HepG2 (cell line): Measurements from ENCODE around the gene SP6. TPM values are rescaled to one million over a fixed set of nuclear protein-coding genes. Genes with fewer than 3 reads are reported as not detected.
A peak's percentile ranks its signal among the peaks of the same experiment; 100 is the strongest.

Experiments used
- ATAC-seq: fragments of 200-7000 bp; cut with Tn5 transposase; 3 replicates; pipeline ENCODE4 v1.9.1; 2020; ENCODE audit warnings: mild to moderate bottlenecking, moderate library complexity
- BruUV-seq: library from RNA; stranded (reverse); fragments of 400-500 nt; replicated peaks from 2 replicates; lab custom pipeline; 2021; lab: Mats Ljungman, UMichigan
- CTCF ChIA-PET: fragments of 300-600 bp; formaldehyde crosslinking; extraction: SDS; loops from one replicate; lab custom pipeline; 2021; ENCODE audit warnings: low total read pairs, inconsistent platforms, low intra/inter-chr PET ratio; lab: Yijun Ruan, JAX
- POLR2A ChIA-PET: fragments of 350-600 bp; sonication (Branson Sonifier 250); formaldehyde crosslinking; loops from one replicate; lab custom pipeline; 2020; ENCODE audit warnings: antibody characterized with exemption, inconsistent platforms; lab: Yijun Ruan, JAX
- DNase-seq: peaks from one replicate; pipeline ENCODE4 v3.0.0-alpha.2; 2015; ENCODE audit warnings: low spot score
- FAIRE-seq: peaks from 3 replicates; lab custom pipeline; 2011; peaks lifted over from hg19 to GRCh38; lab: Jason Lieb, UNC
- H2AFZ ChIP-seq: one replicate; pipeline ENCODE4 v1.6.1; 2011; ENCODE audit warnings: low read length, inconsistent platforms
- H3K27ac ChIP-seq: fragments of 300-600 bp; 3 replicates; pipeline ENCODE4 v1.8.0; 2011; ENCODE audit warnings: mixed run types, mild to moderate bottlenecking, mixed read lengths, low read length, inconsistent platforms; ENCODE audit not compliant: insufficient read depth; ENCODE audit errors: extremely low read length
- H3K27me3 ChIP-seq, 2 experiments: fragments of 200-600 bp in 1 of 2; 2 replicates in 1 of 2; 3 replicates in 1 of 2; pipeline versions ENCODE4 v1.6.0 to v1.8.0; 2011; ENCODE audit warnings: low read length in 2 of 2, mild to moderate bottlenecking in 2 of 2, moderate library complexity in 2 of 2, inconsistent platforms in 1 of 2; ENCODE audit not compliant: insufficient read depth in 2 of 2, control insufficient read depth in 1 of 2
- H3K36me3 ChIP-seq, 2 experiments: fragments of 200-600 bp in 1 of 2; replicated peaks in 1 of 2; 2 replicates in 1 of 2; 3 replicates in 1 of 2; pipeline versions ENCODE4 v1.5.1 to v1.8.0; 2011; ENCODE audit warnings: low read length in 2 of 2, inconsistent platforms in 1 of 2; ENCODE audit not compliant: insufficient read depth in 2 of 2, control insufficient read depth in 1 of 2
- H3K4me1 ChIP-seq: 2 replicates; pipeline ENCODE4 v1.5.1; 2012; ENCODE audit warnings: low read length, inconsistent platforms; ENCODE audit not compliant: insufficient read depth
- H3K4me2 ChIP-seq: 2 replicates; pipeline ENCODE4 v1.6.0; 2011; ENCODE audit warnings: low read depth, low read length, inconsistent platforms
- H3K4me3 ChIP-seq, 3 experiments: fragments of 200-600 bp in 1 of 3; sonication (generic), shearing (Covaris generic) in 1 of 3; replicated peaks in 1 of 3; 2 replicates each; pipeline ENCODE4 v1.5.1; 2011 to 2016; ENCODE audit warnings: low read length in 3 of 3, inconsistent platforms in 2 of 3, low read depth in 2 of 3, mild to moderate bottlenecking in 2 of 3, control low read depth in 1 of 3, mixed read lengths in 1 of 3; ENCODE audit not compliant: insufficient read depth in 1 of 3
- H3K79me2 ChIP-seq: one replicate; pipeline ENCODE4 v1.6.1; 2011; ENCODE audit warnings: low read length, inconsistent platforms; ENCODE audit not compliant: insufficient read depth
- H3K9ac ChIP-seq: 2 replicates; pipeline ENCODE4 v1.6.0; 2011; ENCODE audit warnings: mild to moderate bottlenecking, low read depth, low read length, inconsistent platforms; ENCODE audit not compliant: insufficient read depth
- H3K9me3 ChIP-seq: 2 replicates; pipeline ENCODE4 v1.5.1; 2012; ENCODE audit warnings: mild to moderate bottlenecking, low read length
- H4K20me1 ChIP-seq: 2 replicates; pipeline ENCODE4 v1.6.0; 2011; ENCODE audit warnings: inconsistent platforms, mild to moderate bottlenecking, low read length, moderate library complexity; ENCODE audit not compliant: insufficient read depth
- CBFB ChIP-seq: sonication (generic); formaldehyde crosslinking; IDR thresholded peaks from 2 replicates; pipeline ENCODE4 v1.4.0; 2020; ENCODE audit warnings: missing genetic modification reagents
- MTF2 ChIP-seq: sonication (generic); formaldehyde crosslinking; IDR thresholded peaks from 2 replicates; pipeline ENCODE4 v1.5.0; 2020; ENCODE audit warnings: missing genetic modification reagents, borderline replicate concordance
- NFIC ChIP-seq: IDR thresholded peaks from 2 replicates; pipeline ENCODE4 v1.6.1; 2012; ENCODE audit warnings: mild to moderate bottlenecking, low read length, inconsistent platforms
- NR3C1 ChIP-seq: sonication (generic); formaldehyde crosslinking; IDR thresholded peaks from 2 replicates; pipeline ENCODE4 v1.4.0; 2020; ENCODE audit warnings: missing genetic modification reagents
- ZBTB20 ChIP-seq: sonication (generic); formaldehyde crosslinking; IDR thresholded peaks from 2 replicates; pipeline ENCODE4 v1.8.1; 2023; ENCODE audit warnings: missing genetic modification reagents, low read depth, mild to moderate bottlenecking, borderline replicate concordance
- WGBS: methylation state at CpG from one replicate; pipeline ENCODE4 v1.1.6; 2017; ENCODE audit warnings: low lambda C conversion rate; 5-methylcytosine and 5-hydroxymethylcytosine counted together
- in situ Hi-C: cut with HindIII; loops from 2 replicates; pipeline ENCODE4 v1.10.0; 2017; ENCODE audit warnings: low pct_unique_long_range_greater_than_20kb; ENCODE audit not compliant: extremely low pct_ligation_motif_present
- intact Hi-C: fragments of 100-400 bp; cut with micrococcal nuclease; formaldehyde crosslinking; loops from one replicate; pipeline ENCODE4 v1.10.0; 2022; ENCODE audit not compliant: unreplicated experiment
- polyA plus RNA-seq, 8 experiments: library from polyadenylated mRNA; depleted of rRNA in 3 of 8; stranded (reverse) in 7 of 8; unstranded in 1 of 8; fragments of >200 nt; fragmentation: Illumina TruSeq in 4 of 8; extraction: Trizol in 4 of 8; gene quantifications; 2 replicates each; pipeline versions ENCODE4 v1.2.1 to v1.2.3, GENCODE V29; 2011 to 2016; ENCODE audit warnings: low read depth in 4 of 8, missing spikeins in 1 of 8, mixed read lengths in 1 of 8; ENCODE audit not compliant: insufficient read depth in 1 of 8
- total RNA-seq, 5 experiments: library from RNA; depleted of rRNA; stranded (reverse); fragments of >200 nt; fragmentation: Illumina TruSeq; extraction: Trizol; gene quantifications; 2 replicates each; pipeline ENCODE4 v1.2.3, GENCODE V29; 2016; ENCODE audit warnings: low read depth in 1 of 5
- TF ChIP-seq, protein P1 (sequence below): sonication (generic); formaldehyde crosslinking; IDR thresholded peaks from 2 replicates; pipeline ENCODE4 v1.4.0; 2020; ENCODE audit warnings: missing genetic modification reagents
- TF ChIP-seq, protein P2 (sequence below): sonication (generic); formaldehyde crosslinking; IDR thresholded peaks from 2 replicates; pipeline ENCODE4 v1.4.0; 2020; ENCODE audit warnings: missing genetic modification reagents
- TF ChIP-seq, protein P3 (sequence below): sonication (generic); formaldehyde crosslinking; IDR thresholded peaks from 2 replicates; pipeline ENCODE4 v1.5.0; 2020; ENCODE audit warnings: mild to moderate bottlenecking, low read depth, missing genetic modification reagents, borderline replicate concordance
- TF ChIP-seq, protein P4 (sequence below): sonication (generic); formaldehyde crosslinking; IDR thresholded peaks from 2 replicates; pipeline ENCODE4 v1.4.0; 2020; ENCODE audit warnings: mild to moderate bottlenecking, low read depth, missing genetic modification reagents

Gene SP6
- total and polyA plus RNA-seq, 2 of the 13 experiments (the other 11 are each of a cell fraction or from before 2014, with no cell fraction given), result 0.07 TPM

DNA sequence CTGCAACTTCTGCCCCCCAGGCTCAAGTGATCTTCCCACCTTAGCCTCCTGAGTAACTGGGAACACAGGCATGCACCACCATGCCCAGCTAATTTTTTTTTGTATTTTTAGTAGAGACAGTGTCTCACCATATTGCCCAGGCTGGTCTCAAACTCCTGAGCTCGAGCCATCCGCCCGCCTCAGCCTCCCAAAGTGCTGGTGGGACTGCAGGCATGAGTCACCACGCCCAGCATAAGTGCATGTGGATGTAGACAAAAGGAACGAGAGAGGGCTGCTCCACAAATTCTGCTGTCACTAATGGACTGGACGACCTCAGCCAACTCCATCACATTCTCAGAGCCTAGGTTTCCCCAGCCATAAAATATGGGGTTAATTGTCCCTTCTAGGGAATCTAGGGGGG is 37.3 kb upstream of the SP6 start (continued):
- TF ChIP-seq, protein P1, sequence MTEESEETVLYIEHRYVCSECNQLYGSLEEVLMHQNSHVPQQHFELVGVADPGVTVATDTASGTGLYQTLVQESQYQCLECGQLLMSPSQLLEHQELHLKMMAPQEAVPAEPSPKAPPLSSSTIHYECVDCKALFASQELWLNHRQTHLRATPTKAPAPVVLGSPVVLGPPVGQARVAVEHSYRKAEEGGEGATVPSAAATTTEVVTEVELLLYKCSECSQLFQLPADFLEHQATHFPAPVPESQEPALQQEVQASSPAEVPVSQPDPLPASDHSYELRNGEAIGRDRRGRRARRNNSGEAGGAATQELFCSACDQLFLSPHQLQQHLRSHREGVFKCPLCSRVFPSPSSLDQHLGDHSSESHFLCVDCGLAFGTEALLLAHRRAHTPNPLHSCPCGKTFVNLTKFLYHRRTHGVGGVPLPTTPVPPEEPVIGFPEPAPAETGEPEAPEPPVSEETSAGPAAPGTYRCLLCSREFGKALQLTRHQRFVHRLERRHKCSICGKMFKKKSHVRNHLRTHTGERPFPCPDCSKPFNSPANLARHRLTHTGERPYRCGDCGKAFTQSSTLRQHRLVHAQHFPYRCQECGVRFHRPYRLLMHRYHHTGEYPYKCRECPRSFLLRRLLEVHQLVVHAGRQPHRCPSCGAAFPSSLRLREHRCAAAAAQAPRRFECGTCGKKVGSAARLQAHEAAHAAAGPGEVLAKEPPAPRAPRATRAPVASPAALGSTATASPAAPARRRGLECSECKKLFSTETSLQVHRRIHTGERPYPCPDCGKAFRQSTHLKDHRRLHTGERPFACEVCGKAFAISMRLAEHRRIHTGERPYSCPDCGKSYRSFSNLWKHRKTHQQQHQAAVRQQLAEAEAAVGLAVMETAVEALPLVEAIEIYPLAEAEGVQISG (CRISPR knock-in tag), result no peak
- no peak for TF ChIP-seq NR3C1 (CRISPR knock-in tag)

DNA sequence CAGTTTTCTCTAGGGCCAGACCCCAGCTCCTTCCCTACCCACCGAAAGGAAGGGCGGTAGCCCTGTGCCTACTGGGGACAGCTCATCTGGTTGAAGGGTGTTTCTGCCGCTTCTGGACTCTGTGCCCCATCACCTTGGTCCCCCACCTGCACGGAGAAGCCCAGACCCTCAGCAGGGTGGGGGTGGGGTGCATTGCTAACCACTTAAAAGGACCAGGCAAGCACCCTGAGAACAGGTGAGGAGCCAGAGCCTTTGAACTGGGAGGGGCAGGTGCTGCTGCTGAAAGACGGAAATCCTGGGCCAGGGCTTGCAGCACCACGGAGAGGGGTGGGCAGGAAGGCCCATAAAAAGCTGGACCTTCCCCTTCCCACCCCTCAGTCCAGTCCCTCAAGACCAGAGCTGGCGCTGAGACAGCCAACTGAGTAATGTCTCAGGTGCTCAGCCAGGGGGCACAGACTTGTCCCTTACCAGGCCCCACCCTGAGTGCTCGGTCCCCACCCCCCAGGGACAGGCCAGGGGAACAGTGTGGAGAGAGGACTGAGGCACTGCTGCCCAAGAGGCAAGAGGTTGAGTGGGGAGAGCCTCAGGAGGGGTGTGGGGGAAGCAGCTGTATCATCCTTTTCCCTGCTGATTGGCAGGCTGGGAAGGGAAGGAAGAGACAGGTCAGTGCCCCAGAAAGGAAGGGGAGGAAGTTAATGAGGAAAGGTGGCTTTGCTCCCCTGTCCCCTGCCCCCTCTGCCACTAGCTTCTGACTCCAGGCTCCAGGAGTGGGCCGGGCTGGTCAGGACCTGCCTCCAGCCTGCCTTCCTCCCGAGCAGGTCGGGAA is 34.2 kb upstream of the SP6 start:
- WGBS, result 6% methylated on average over 9 of the region's 11 CpGs
- peak; percentile 15 for ATAC-seq
- H3K4me2 ChIP-seq, result peak overlapping the region; percentile 43
- TF ChIP-seq, protein P2, sequence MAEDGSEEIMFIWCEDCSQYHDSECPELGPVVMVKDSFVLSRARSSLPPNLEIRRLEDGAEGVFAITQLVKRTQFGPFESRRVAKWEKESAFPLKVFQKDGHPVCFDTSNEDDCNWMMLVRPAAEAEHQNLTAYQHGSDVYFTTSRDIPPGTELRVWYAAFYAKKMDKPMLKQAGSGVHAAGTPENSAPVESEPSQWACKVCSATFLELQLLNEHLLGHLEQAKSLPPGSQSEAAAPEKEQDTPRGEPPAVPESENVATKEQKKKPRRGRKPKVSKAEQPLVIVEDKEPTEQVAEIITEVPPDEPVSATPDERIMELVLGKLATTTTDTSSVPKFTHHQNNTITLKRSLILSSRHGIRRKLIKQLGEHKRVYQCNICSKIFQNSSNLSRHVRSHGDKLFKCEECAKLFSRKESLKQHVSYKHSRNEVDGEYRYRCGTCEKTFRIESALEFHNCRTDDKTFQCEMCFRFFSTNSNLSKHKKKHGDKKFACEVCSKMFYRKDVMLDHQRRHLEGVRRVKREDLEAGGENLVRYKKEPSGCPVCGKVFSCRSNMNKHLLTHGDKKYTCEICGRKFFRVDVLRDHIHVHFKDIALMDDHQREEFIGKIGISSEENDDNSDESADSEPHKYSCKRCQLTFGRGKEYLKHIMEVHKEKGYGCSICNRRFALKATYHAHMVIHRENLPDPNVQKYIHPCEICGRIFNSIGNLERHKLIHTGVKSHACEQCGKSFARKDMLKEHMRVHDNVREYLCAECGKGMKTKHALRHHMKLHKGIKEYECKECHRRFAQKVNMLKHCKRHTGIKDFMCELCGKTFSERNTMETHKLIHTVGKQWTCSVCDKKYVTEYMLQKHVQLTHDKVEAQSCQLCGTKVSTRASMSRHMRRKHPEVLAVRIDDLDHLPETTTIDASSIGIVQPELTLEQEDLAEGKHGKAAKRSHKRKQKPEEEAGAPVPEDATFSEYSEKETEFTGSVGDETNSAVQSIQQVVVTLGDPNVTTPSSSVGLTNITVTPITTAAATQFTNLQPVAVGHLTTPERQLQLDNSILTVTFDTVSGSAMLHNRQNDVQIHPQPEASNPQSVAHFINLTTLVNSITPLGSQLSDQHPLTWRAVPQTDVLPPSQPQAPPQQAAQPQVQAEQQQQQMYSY (CRISPR knock-in tag), result peak; percentile 41; the same call in 1 of the 2 replicates
- no peak for TF ChIP-seq NFIC
- TF ChIP-seq ZBTB20, result no peak
- TF ChIP-seq CBFB (CRISPR knock-in tag), result no peak
- TF ChIP-seq, protein P3, sequence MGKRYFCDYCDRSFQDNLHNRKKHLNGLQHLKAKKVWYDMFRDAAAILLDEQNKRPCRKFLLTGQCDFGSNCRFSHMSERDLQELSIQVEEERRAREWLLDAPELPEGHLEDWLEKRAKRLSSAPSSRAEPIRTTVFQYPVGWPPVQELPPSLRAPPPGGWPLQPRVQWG, result no peak
- TF ChIP-seq, protein P4, sequence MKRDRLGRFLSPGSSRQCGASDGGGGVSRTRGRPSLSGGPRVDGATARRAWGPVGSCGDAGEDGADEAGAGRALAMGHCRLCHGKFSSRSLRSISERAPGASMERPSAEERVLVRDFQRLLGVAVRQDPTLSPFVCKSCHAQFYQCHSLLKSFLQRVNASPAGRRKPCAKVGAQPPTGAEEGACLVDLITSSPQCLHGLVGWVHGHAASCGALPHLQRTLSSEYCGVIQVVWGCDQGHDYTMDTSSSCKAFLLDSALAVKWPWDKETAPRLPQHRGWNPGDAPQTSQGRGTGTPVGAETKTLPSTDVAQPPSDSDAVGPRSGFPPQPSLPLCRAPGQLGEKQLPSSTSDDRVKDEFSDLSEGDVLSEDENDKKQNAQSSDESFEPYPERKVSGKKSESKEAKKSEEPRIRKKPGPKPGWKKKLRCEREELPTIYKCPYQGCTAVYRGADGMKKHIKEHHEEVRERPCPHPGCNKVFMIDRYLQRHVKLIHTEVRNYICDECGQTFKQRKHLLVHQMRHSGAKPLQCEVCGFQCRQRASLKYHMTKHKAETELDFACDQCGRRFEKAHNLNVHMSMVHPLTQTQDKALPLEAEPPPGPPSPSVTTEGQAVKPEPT (CRISPR knock-in tag), result no peak
- TF ChIP-seq MTF2 (CRISPR knock-in tag), result 0 out of 2 replicates have a peak, but pooled peaks have one; percentile 19
- no peak overlapping the region for H3K4me3 ChIP-seq
- in situ Hi-C loops, result no loop called here
- BruUV-seq, result no TSS peak
- H3K36me3 ChIP-seq, result no peaks in the 10 kb centered on the region
- intact Hi-C loops, result no loop called here
- H3K9ac ChIP-seq, result no peak overlapping the region
- no peaks in the 10 kb centered on the region for H4K20me1 ChIP-seq
- DNase-seq, result no peak
- H3K27me3 ChIP-seq, result peaks cover 5 to 41% of the 10 kb centered on the region in 2 experiments; a peak in 4 of 5 replicates
- CTCF ChIA-PET, result no interaction called here
- no peak overlapping the region for H2AFZ ChIP-seq
- POLR2A ChIA-PET, result interaction anchor here (1.0 to 3.9 kb wide), 5 partner anchors 10 to 57 kb away, joined by 3 to 36 read pairs (median 5); partner anchors contain the start of genes LRRC46, MRPL10, PNPO and SCRN2
- peaks cover 27% of the 10 kb centered on the region for H3K4me1 ChIP-seq
- FAIRE-seq, result no peak
- no peaks in the 10 kb centered on the region for H3K79me2 ChIP-seq
- H3K27ac ChIP-seq, result no peak overlapping the region
- no peaks in the 10 kb centered on the region for H3K9me3 ChIP-seq
